T47D (cell line): Measurements from ENCODE around the gene KLRC4.
"Not testable (repeated sequence)": the region's sequence is repeated elsewhere in the genome, so short reads cannot be mapped to it uniquely, and the experiment has no call there.

Source experiments
- DNase-seq, 2 experiments: peaks; one replicate each; pipeline versions ENCODE4 v3.0.0 to v3.0.0-alpha.2; 2011 to 2012; ENCODE audit warnings: low read depth in 1 of 2, low spot score in 1 of 2
- JUND ChIP-seq: IDR thresholded peaks from 2 replicates; pipeline ENCODE4 v1.6.1; 2012; ENCODE audit warnings: low read depth
- in situ Hi-C: cut with HindIII; loops from 2 replicates; pipeline ENCODE4 v1.10.0; 2016; ENCODE audit warnings: low sequenced_read_pairs, low pct_unique_long_range_greater_than_20kb

KLRC4 gene

GRCh38 chr12:10409392-10409791 lies at the start of gene KLRC4:
TSS of gene KLRC4 (minus strand) at chr12:10409757. CDS start at chr12:10409575, 182 bp downstream.
- no peak for DNase-seq
- no peak for TF ChIP-seq JUND
- in situ Hi-C loops, result no loop called here

GRCh38 chr12:10457760-10458159 lies 48.2 kb upstream of the KLRC4 start:
- in situ Hi-C loops, result no loop called here
- peak in 1 of 2 experiments; percentile 2 for DNase-seq
- TF ChIP-seq JUND, result no peak

- in situ Hi-C loops, result no loop called here
- DNase-seq, result no peak
- no peak for TF ChIP-seq JUND
Observed at GRCh38 chr12:10456856-10457255, 47.3 kb upstream of the KLRC4 start.

- in situ Hi-C loops, result no loop called here
- no peak for DNase-seq
- TF ChIP-seq JUND, result no peak
Observed at GRCh38 chr12:10455766-10456165, 46.2 kb upstream of the KLRC4 start.

GRCh38 chr12:10454531-10454930 lies 45.0 kb upstream of the KLRC4 start:
- in situ Hi-C loops, result no loop called here
- no peak for DNase-seq
- TF ChIP-seq JUND, result no peak

GRCh38 chr12:10453156-10453555 lies 43.6 kb upstream of the KLRC4 start, which contains the start of gene KLRC1:
TSS of gene KLRC1 (minus strand) at chr12:10453377. CDS start at chr12:10451156, 2,221 bp downstream.
- no peak for DNase-seq
- no peak for TF ChIP-seq JUND
- in situ Hi-C loops, result no loop called here

GRCh38 chr12:10448236-10448635 lies 38.7 kb upstream of the KLRC4 start:
- TF ChIP-seq JUND, result no peak
- in situ Hi-C loops, result no loop called here
- DNase-seq, result no peak

- DNase-seq, in situ Hi-C loops: not testable (repeated sequence)
Observed at GRCh38 chr12:10446052-10446451, 36.5 kb upstream of the KLRC4 start.

GRCh38 chr12:10441144-10441543 lies 31.6 kb upstream of the KLRC4 start:
- DNase-seq, in situ Hi-C loops: not testable (repeated sequence)

- in situ Hi-C loops, result not testable (repeated sequence)
- DNase-seq, result peak in 1 of 2 experiments; percentile 18
Observed at GRCh38 chr12:10439608-10440274, 30.2 kb upstream of the KLRC4 start.

GRCh38 chr12:10437601-10438000 lies 28.0 kb upstream of the KLRC4 start:
- DNase-seq, result not testable (repeated sequence)

GRCh38 chr12:10435816-10436215 lies 26.3 kb upstream of the KLRC4 start, which contains the start of gene KLRC2:
TSS of gene KLRC2 (minus strand) at chr12:10436010. CDS start at chr12:10435986, 24 bp downstream.
- in situ Hi-C loops, DNase-seq: not testable (repeated sequence)

More at GRCh38 chr12:10437601-10438000, 28.0 kb upstream of the KLRC4 start:
- in situ Hi-C loops, result not testable (repeated sequence)

- in situ Hi-C loops, DNase-seq: not testable (repeated sequence)
Observed at GRCh38 chr12:10430623-10431022, 21.1 kb upstream of the KLRC4 start.

- DNase-seq, in situ Hi-C loops: not testable (repeated sequence)
Observed at GRCh38 chr12:10425938-10426337, 16.4 kb upstream of the KLRC4 start.

GRCh38 chr12:10424260-10424899 lies 14.8 kb upstream of the KLRC4 start:
- in situ Hi-C loops, DNase-seq: not testable (repeated sequence)

- DNase-seq, in situ Hi-C loops: not testable (repeated sequence)
Observed at GRCh38 chr12:10422159-10422558, 12.6 kb upstream of the KLRC4 start.

GRCh38 chr12:10420334-10420733 lies 10.8 kb upstream of the KLRC4 start, which contains the start of gene KLRC3:
TSS of gene KLRC3 (minus strand) at chr12:10420595. CDS start at chr12:10420550, 45 bp downstream.
- DNase-seq, in situ Hi-C loops: not testable (repeated sequence)
